ENCODE measurements around the gene BCAR3.
"Not testable (repeated sequence)": the region's sequence is repeated elsewhere in the genome, so short reads cannot be mapped to it uniquely, and the experiment has no call there.

The BCAR3 gene

DNA sequence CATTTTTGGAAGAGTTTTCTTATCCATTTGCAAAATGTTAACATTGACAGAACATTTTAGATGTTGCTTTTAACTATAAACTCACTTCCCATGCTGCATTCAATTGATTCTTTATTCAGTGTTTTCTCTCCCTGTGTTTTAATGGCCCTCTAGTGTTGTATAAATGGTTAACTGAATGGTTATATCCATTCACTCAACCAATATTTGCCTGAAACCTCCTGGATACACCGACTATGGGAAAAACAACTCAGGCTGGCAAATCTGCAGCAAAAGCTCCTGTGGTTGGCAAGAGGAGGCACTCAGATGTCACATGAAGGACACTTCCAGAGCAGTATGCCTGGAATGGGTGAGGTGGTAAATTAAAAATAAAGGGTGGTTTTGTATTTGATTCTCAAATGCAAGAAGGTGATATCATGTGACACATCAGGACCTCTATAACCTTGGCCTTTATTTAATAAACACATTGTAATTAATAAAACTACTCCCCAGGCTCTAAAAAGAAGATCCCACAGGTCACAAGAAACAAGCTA, 107.6 kb downstream of the BCAR3 start:
- DNase-seq: no peak

DNA sequence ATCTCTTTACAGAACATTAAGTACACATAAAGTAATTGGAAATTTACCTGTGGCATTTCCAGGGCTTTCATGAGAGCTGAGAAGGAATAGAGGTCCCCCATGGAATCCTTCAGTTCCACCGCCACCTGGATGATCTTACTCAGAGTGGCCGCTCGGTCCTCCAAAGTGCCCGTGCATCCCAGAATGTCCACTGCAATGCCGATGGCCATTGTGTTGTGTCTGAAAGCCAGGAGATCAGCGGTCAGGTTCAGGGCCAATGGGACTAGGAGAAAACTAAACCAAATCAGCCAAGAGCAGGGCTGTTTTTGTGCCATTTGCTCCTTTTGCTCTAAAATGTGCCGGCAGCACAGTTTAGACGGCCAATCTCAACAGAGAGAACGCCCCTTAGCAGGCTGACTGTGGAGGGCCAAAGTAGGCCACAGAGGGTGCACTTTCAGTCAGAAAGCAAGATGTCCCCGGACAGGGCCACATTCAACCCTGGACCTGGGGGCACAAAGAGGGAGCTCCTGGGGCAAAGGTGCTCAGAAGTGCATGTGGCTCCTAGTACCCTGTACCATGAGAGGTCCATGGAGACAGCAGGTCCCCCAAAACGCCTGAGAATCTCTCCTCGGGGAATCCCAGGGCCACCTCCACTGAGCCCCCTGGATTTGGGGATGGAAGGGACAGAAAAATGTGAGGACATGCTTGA, 109.9 kb downstream of the BCAR3 start:
- DNase-seq: no peak

- no peak for DNase-seq
These were observed 112.1 kb downstream of the BCAR3 start for GRCh38 chr1:93569489-93569888.

DNA sequence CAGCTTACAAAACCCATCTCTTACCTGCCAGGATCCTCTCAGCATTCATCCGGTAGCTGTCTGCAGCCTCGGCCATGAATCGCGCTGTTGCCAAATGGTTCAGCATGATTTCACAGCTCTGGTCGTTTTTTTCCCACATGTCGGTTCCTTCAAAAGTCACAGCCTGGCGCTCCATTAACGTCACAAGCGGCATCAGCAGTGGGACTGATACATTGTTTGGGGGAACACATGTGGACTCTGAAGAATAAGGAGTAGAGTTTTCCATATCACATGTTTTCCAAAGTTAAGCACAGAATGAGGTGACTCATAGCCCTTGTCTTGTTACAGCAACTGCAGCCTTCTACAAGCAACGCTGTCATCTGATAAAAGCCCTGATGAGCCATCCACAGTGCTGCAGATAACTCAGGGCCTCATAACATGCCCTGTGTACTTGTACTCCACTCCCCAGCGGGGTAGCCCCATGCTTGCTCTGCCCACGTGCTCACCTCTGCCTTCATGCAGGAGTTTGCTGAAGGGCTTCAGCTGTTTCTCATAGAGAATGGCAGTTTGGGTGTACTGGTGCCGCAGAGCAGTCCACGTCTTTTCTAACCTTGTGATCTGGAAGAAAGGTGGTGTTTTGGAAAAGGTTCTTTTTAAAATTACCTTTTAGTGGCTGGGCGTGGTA, 114.2 kb downstream of the BCAR3 start:
- no peak for DNase-seq

- no peak for DNase-seq
These were observed 115.4 kb downstream of the BCAR3 start for GRCh38 chr1:93566227-93566626.

GRCh38 chr1:93565496-93566206, 116.0 kb downstream of the BCAR3 start:
- no peak for DNase-seq

- DNase-seq: no peak
These were observed 121.9 kb downstream of the BCAR3 start for GRCh38 chr1:93559695-93560094.

DNA sequence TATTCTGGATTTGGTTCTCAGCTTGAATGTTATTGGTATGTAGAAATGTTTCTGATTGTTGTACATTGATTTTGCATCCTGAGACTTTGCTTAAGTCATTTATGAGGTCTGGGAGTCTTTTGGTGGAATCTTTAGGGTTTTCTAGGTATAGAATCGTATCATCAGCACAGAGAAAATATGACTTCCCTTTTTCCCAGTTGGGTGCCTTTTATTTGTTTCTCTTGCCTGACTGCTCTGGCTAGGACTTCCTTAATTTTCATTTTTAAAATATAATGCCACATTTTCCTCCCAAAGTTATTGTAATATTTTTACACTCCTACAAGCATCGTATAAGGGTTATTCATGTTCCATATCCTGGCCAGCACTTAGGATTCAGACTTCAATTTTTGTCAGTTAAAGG, 122.6 kb downstream of the BCAR3 start:
- DNase-seq: no peak

DNA sequence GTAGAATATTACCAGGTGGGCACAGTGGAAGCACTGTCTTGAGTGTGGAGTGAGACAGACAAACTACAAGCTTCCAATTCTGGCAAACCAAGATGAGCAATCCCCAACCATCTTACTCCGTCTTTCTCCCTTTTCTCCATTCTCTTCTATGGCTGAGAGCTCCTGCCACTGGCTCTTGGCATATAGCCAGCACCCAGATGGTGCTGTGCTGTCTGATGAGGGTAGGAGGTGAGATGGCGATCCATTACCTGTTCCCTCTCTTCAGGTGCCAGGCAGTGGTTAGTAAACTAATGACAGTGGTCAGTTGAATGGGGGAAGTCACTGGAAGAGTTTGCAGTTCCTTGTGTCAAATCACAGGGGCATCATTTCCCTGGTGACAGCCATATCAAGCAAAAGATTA, 125.3 kb downstream of the BCAR3 start:
- DNase-seq: peak; percentile 10

DNA sequence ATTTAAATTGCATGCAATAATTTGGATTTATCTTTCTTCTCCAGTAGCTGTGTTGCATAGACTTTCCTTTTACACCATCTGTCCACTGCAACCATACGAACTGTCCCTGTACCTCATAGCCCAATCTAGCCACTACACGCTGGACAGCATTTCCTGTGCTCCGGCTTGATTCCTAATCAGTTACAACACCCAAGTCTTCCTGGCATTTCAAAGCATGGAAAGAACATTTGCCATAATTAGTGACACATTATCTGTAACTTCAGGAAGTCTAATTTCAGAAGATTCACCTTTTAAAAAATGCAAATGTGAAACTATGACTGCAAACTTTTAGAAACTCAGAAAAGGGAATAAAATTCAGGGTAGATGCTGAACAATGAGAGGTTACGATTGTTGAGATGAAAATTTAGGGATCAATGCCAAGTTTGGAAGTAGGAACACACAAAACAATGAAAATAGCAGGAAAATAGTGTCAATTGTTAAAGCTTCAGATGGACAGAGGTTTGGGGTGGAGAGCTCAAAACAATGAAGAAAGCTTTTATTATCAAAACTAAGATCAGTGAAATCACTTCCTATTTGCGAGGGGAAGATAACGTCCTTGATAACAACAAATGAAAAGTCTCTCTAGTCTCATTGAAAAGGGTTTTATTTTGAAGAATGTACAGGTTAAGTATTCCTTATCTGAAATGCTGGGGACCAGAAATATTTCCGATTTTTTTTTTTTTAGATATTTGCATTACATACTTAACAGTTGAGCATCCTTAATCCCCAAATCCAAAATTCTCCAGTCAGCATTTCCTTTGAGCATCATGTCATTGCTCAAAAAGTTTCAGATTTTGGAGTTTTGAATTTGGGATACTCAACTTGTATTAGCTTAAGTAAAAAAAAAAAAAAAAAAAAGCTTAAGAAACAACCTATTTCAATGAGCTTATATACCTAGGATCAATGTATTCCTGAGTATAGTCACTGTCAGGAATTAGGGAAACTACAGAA, 126.5 kb downstream of the BCAR3 start:
- DNase-seq: no peak

DNA sequence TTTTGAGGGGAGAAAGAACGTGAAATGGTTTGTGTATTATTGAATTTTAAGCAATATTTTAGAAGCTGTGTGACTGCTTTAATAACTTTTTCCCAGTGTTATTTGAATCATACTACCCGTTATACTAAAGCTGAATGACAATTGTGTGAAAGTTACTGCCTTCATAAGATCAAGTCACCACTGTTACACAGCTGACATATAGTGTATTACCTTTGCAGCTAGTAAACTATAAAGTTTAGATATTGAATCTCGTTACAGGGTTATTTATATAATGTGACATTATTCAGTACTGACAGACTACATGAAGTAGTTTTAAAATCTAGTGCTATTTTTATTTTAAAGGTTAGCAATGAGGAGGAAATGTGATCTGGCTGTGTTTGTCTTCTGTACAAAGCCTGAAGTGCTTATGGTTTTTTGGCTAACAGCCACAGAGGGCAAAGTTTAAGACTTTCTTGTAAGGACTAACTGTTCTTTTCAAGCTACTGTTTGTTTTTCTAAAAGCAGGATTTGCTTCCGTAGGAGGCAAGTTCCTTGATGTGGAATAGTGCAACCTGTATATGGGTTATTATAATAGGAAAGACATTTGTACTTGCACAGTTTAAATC, 127.6 kb downstream of the BCAR3 start:
- not testable (repeated sequence) for DNase-seq

- DNase-seq: peak; percentile 27
These were observed 128.7 kb downstream of the BCAR3 start for GRCh38 chr1:93552741-93553455.

DNA sequence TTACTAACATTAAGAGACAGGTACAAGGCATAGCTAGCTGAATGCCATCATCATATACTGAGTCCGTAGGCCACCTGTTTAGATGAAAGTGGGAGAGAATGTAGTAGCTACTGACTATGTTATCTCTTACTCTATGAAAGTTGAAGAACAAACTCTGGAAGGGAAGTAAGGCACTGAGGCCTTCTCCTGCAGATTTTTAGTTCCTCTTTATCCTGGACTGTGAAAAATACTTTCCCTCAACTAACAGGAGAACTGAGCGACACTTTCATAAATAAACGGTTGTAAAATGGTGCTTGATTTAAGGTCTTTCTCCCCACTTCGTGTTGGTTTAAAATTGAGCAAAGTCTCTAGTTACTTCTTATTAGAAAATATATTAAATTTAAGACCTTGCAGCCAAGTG, 131.8 kb downstream of the BCAR3 start:
- no peak for DNase-seq

- no peak for DNase-seq
These were observed 132.5 kb downstream of the BCAR3 start for GRCh38 chr1:93549131-93549530.

DNA sequence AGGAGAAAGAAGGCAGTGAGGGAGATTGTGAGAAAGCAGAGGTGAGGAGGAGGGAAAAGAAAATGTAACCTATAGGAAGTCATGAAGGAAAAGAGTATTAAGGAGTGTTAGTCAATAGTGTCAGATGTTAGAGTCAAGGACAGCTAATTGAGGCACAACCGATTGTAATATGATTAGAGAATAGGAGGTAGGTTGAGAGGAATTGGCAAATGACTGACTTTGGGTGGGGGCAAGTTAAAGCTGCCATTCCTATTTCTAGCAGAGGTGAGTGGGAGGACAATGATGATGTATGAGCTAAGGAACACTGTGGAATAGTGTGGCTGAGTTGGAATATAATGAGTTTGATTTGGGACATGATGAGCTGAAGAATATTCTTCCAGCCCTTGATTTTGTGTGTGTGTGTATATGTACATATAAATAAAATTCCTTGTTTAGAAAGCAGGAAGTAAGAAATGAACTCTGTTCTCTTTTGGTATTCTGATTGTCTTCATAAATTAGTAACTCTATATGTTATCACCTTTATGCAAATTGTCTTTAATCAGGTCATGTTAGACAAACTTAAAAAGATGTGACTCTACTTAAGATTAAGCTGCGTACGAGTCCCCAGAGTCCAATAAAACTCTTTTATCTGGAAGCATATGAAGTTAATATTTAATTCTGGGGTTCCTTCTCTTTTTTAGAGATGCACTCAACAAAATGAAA, 135.3 kb downstream of the BCAR3 start:
- no peak for DNase-seq

DNA sequence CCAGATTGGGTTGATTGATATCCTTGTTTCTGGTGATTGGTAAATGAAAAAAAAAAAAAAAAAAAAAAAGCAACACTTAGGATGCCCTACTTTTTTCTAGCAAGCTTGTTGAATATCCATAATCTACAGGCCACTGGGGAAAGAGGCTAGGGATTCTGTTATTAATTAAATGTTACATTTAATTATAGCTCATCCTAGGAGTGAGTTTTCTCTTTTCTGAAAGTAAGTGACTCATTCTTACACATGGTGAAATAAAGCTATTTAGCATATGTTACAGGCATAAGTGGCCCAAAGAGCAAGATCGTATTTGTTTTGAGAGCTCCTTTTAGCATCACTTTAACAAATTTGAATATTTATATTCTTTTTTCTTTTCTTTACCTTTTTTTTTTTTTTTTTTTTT, 139.2 kb downstream of the BCAR3 start:
- no peak for DNase-seq

- DNase-seq: no peak
These were observed 140.6 kb downstream of the BCAR3 start for GRCh38 chr1:93541045-93541444.

DNA sequence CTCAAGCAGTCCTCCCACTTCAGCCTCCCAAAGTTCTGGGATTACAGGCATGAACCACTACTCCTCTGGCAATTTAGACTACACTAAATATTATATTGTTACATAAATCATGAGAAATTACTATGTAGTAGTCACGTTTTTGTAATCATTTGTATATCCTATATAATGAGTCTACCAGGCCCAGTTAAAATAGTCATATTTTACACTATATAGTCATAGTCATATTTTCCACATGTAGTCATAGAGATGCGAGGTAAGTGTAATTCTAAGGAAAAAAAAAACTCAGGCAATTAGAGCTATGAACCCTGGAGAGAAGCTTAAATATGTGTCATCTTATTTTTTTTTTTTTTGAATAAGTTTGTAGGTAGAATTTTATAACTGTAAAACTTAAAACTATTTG, 143.7 kb downstream of the BCAR3 start:
- no peak for DNase-seq

- no peak for DNase-seq
These were observed 144.2 kb downstream of the BCAR3 start for GRCh38 chr1:93537396-93537795.

- no peak for DNase-seq
These were observed 148.0 kb downstream of the BCAR3 start for GRCh38 chr1:93533677-93534076.

Measured in NCI-H2171 (cell line).